DMS 273 (cell line): Measurements from ENCODE around the gene WWTR1.

Source experiments
- DNase-seq: peaks from one replicate; lab custom pipeline; 2025; ENCODE audit not compliant: unreplicated experiment; lab: John Stamatoyannopoulos, UW

Gene WWTR1

GRCh38 chr3:149474250-149474817 is 183.5 kb downstream of the WWTR1 start, which contains the start of gene TM4SF4:
Gene TM4SF4, plus strand, starts transcription at chr3:149474697. Its CDS starts 181 bp downstream, at chr3:149474878.
- no peak for DNase-seq

GRCh38 chr3:149473357-149474249 is 184.2 kb downstream of the WWTR1 start:
- peak; percentile 40 for DNase-seq

GRCh38 chr3:149472030-149472797 is 185.6 kb downstream of the WWTR1 start:
- peak; percentile 32 for DNase-seq

- DNase-seq: no peak
These were observed 187.4 kb downstream of the WWTR1 start for GRCh38 chr3:149470381-149470780.

- DNase-seq: no peak
These were observed 189.2 kb downstream of the WWTR1 start for GRCh38 chr3:149468504-149469212.
